Hepatic stellate cell (primary cell): ENCODE data around the gene VN1R5.
"Not testable (repeated sequence)": the region's sequence is repeated elsewhere in the genome, so short reads cannot be mapped to it uniquely, and the experiment has no call there.

Source experiments
- DNase-seq: peaks from one replicate; pipeline ENCODE4 v3.0.0; 2011; ENCODE audit warnings: low spot score

VN1R5 gene

GRCh38 chr1:247255772-247256171, at the start of gene VN1R5:
Gene VN1R5, plus strand, starts transcription at chr1:247256072.
- not testable (repeated sequence) for DNase-seq

- DNase-seq: no peak
These were observed 46.5 kb upstream of the VN1R5 start for GRCh38 chr1:247209396-247209795.

- DNase-seq: no peak
These were observed 45.9 kb upstream of the VN1R5 start for GRCh38 chr1:247210062-247210375.

- DNase-seq: peak; percentile 97
These were observed 45.3 kb upstream of the VN1R5 start for GRCh38 chr1:247210376-247211117.

- DNase-seq: no peak
These were observed 44.5 kb upstream of the VN1R5 start for GRCh38 chr1:247211339-247211738.

GRCh38 chr1:247212012-247212411, 43.9 kb upstream of the VN1R5 start:
- DNase-seq: no peak

GRCh38 chr1:247212627-247213617, 43.0 kb upstream of the VN1R5 start:
- DNase-seq: no peak

GRCh38 chr1:247216261-247216660, 39.6 kb upstream of the VN1R5 start:
- no peak for DNase-seq

GRCh38 chr1:247218121-247218651, 37.7 kb upstream of the VN1R5 start:
- no peak for DNase-seq

- not testable (repeated sequence) for DNase-seq
These were observed 35.6 kb upstream of the VN1R5 start for GRCh38 chr1:247220280-247220679.

- no peak for DNase-seq
These were observed 33.0 kb upstream of the VN1R5 start for GRCh38 chr1:247222840-247223239.

- no peak for DNase-seq
These were observed 31.1 kb upstream of the VN1R5 start for GRCh38 chr1:247224822-247225221.

GRCh38 chr1:247228133-247228532, 27.7 kb upstream of the VN1R5 start:
- no peak for DNase-seq

GRCh38 chr1:247241691-247242090, 14.2 kb upstream of the VN1R5 start:
- no peak for DNase-seq

- DNase-seq: no peak
These were observed 12.2 kb upstream of the VN1R5 start for GRCh38 chr1:247243524-247244137.

- no peak for DNase-seq
These were observed 9.4 kb upstream of the VN1R5 start for GRCh38 chr1:247246325-247247115.

- no peak for DNase-seq
These were observed 8.3 kb upstream of the VN1R5 start for GRCh38 chr1:247247568-247247967.

GRCh38 chr1:247266053-247266452, 10.2 kb downstream of the VN1R5 start:
- no peak for DNase-seq

- no peak for DNase-seq
These were observed 12.6 kb downstream of the VN1R5 start for GRCh38 chr1:247268390-247269045.

GRCh38 chr1:247269133-247269532, 13.3 kb downstream of the VN1R5 start:
- DNase-seq: no peak

- no peak for DNase-seq
These were observed 14.1 kb downstream of the VN1R5 start for GRCh38 chr1:247270003-247270402.
